DOHH2 (cell line): ENCODE data around the gene ANO8.

Source experiments
- CTCF ChIP-seq: fragments of 200-600 bp; sonication (generic); IDR thresholded peaks from one replicate; pipeline ENCODE4 v1.5.1; 2014; ENCODE audit warnings: antibody characterized with exemption, mild to moderate bottlenecking, low read depth, low read length; ENCODE audit not compliant: poor library complexity, severe bottlenecking
- EZH2phosphoT487 ChIP-seq: fragments of 200-600 bp; sonication (generic); IDR thresholded peaks from 2 replicates; pipeline ENCODE4 v1.6.1; 2017; ENCODE audit warnings: borderline replicate concordance, mild to moderate bottlenecking, antibody characterized with exemption, low read length, moderate library complexity, mixed read lengths

DNA sequence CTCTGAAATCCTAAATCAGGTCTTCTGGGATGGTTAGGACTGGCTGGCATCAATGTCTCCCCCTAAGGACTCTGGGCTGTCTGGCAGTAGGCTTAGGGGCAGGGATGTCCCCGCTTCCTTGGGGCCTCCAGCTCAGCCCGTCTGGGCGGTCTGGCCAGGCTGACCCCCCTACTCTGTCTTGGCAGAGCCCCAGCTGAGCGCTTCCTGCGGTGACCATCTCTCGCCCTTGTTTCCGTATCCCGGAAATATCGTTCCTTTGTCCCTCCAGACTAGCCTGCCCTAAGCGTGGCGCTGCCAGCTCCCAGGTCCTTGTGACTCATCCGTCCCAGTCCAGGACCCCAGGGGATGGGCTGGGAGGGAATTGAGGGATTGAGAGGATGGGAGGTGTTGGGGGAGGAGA, 14.0 kb upstream of the ANO8 start:
- TF ChIP-seq CTCF (no peak), EZH2phosphoT487 (no peak)
